GM23338 (cell line): ENCODE measurements around the gene LMAN1L. TPM values are rescaled to one million over a fixed set of nuclear protein-coding genes. Genes with fewer than 3 reads are reported as not detected.

Source experiments
- ATAC-seq: fragments of 200-7000 bp; cut with Tn5 transposase; 3 replicates; pipeline ENCODE4 v1.9.1; 2020
- DNase-seq: peaks from one replicate; pipeline ENCODE4 v3.0.0-alpha.2; 2015; ENCODE audit warnings: low spot score
- H2AFZ ChIP-seq: fragments of 200-600 bp; sonication (generic); 2 replicates; pipeline ENCODE4 v1.8.0; 2016; ENCODE audit warnings: antibody characterized with exemption, mild to moderate bottlenecking, moderate library complexity
- H3F3A ChIP-seq: fragments of 200-600 bp; sonication (generic); replicated peaks from 2 replicates; pipeline ENCODE4 v1.8.0; 2017; ENCODE audit warnings: antibody characterized with exemption, mixed run types, low read depth
- H3K27ac ChIP-seq: fragments of 200-600 bp; sonication (generic); 2 replicates; pipeline ENCODE4 v1.6.1; 2016; ENCODE audit warnings: low read depth
- H3K27me3 ChIP-seq: fragments of 200-600 bp; sonication (generic); 2 replicates; pipeline ENCODE4 v1.8.0; 2016; ENCODE audit warnings: mild to moderate bottlenecking, mixed run types, moderate library complexity; ENCODE audit not compliant: insufficient read depth
- H3K36me3 ChIP-seq: fragments of 200-600 bp; sonication (generic); 2 replicates; pipeline ENCODE4 v1.8.0; 2016; ENCODE audit warnings: mild to moderate bottlenecking; ENCODE audit not compliant: insufficient read depth
- H3K4me1 ChIP-seq: fragments of 200-600 bp; sonication (generic); 2 replicates; pipeline ENCODE4 v1.8.0; 2016; ENCODE audit warnings: mild to moderate bottlenecking, moderate library complexity; ENCODE audit not compliant: insufficient read depth
- H3K4me2 ChIP-seq: fragments of 200-600 bp; sonication (generic); 2 replicates; pipeline ENCODE4 v1.7.1; 2017; ENCODE audit warnings: mixed run types
- H3K4me3 ChIP-seq: fragments of 200-600 bp; sonication (generic); 2 replicates; pipeline ENCODE4 v1.6.1; 2016; ENCODE audit warnings: mixed run types
- H3K79me2 ChIP-seq: fragments of 200-600 bp; sonication (generic); replicated peaks from 2 replicates; pipeline ENCODE4 v1.8.0; 2017; ENCODE audit warnings: mild to moderate bottlenecking; ENCODE audit not compliant: insufficient read depth
- H3K9me2 ChIP-seq: fragments of 200-600 bp; sonication (generic); 2 replicates; pipeline ENCODE4 v1.8.0; 2017; ENCODE audit not compliant: insufficient read depth
- H4K20me1 ChIP-seq: fragments of 200-600 bp; sonication (generic); replicated peaks from 2 replicates; pipeline ENCODE4 v1.8.0; 2017; ENCODE audit warnings: mild to moderate bottlenecking; ENCODE audit not compliant: insufficient read depth
- H3K27ac Mint-ChIP-seq: 2 replicates; pipeline ENCODE4 v1.8.0; 2020; ENCODE audit warnings: inconsistent platforms, mild to moderate bottlenecking, moderate library complexity, mixed read lengths
- H3K27me3 Mint-ChIP-seq: 3 replicates; pipeline ENCODE4 v1.8.0; 2022; ENCODE audit warnings: low read depth, mild to moderate bottlenecking, moderate library complexity, mixed read lengths, inconsistent platforms; ENCODE audit not compliant: insufficient read depth, poor library complexity
- H3K36me3 Mint-ChIP-seq: 3 replicates; pipeline ENCODE4 v1.8.0; 2021; ENCODE audit warnings: low read depth, mild to moderate bottlenecking, inconsistent platforms, moderate library complexity, mixed read lengths
- H3K4me1 Mint-ChIP-seq: 3 replicates; pipeline ENCODE4 v1.8.0; 2020; ENCODE audit warnings: mild to moderate bottlenecking, inconsistent platforms, mixed read lengths
- H3K4me3 Mint-ChIP-seq: 3 replicates; pipeline ENCODE4 v1.8.0; 2021; ENCODE audit warnings: moderate library complexity, mild to moderate bottlenecking, inconsistent platforms, mixed read lengths
- H3K9me3 Mint-ChIP-seq: 3 replicates; pipeline ENCODE4 v1.8.0; 2020; ENCODE audit warnings: moderate library complexity, mild to moderate bottlenecking, inconsistent platforms, mixed read lengths
- CREB1 ChIP-seq: fragments of 250-450 bp; sonication (Bioruptor Pico); IDR thresholded peaks from 2 replicates; pipeline ENCODE4 v1.5.0; 2020; ENCODE audit warnings: low read depth, mild to moderate bottlenecking, moderate library complexity
- CTCF ChIP-seq, 2 experiments: fragments of 200-600 bp in 1 of 2; sonication (generic) in 1 of 2; conservative IDR thresholded peaks; 2 replicates each; pipeline versions ENCODE4 v1.5.1 to v1.6.1; 2016 to 2017; ENCODE audit warnings: antibody characterized with exemption in 2 of 2, low read depth in 2 of 2, mild to moderate bottlenecking in 2 of 2, moderate library complexity in 1 of 2
- ETS1 ChIP-seq: IDR thresholded peaks from 2 replicates; pipeline ENCODE4 v1.6.1; 2016; ENCODE audit warnings: antibody characterized with exemption
- EZH2 ChIP-seq: fragments of 200-600 bp; sonication (generic); IDR thresholded peaks from one replicate; pipeline ENCODE4 v1.8.0; 2017; ENCODE audit warnings: antibody characterized with exemption, mild to moderate bottlenecking, low read depth; ENCODE audit not compliant: unreplicated experiment
- EZH2phosphoT487 ChIP-seq: fragments of 200-600 bp; sonication (generic); IDR thresholded peaks from one replicate; pipeline ENCODE4 v1.8.1; 2018; ENCODE audit warnings: antibody characterized with exemption; ENCODE audit not compliant: unreplicated experiment
- JUNB ChIP-seq: IDR thresholded peaks from one replicate; pipeline ENCODE4 v1.6.1; 2016; ENCODE audit warnings: antibody characterized with exemption; ENCODE audit not compliant: unreplicated experiment
- NANOG ChIP-seq: IDR thresholded peaks from 2 replicates; pipeline ENCODE4 v1.6.1; 2016; ENCODE audit warnings: antibody characterized with exemption, borderline replicate concordance
- POLR2AphosphoS5 ChIP-seq: IDR thresholded peaks from 2 replicates; pipeline ENCODE4 v1.6.1; 2016; ENCODE audit warnings: antibody characterized with exemption, low read depth
- REST ChIP-seq: IDR thresholded peaks from one replicate; pipeline ENCODE4 v1.6.1; 2018; ENCODE audit warnings: antibody characterized with exemption; ENCODE audit not compliant: unreplicated experiment
- STAT1 ChIP-seq: IDR thresholded peaks from one replicate; pipeline ENCODE4 v1.6.1; 2016; ENCODE audit warnings: antibody characterized with exemption; ENCODE audit not compliant: unreplicated experiment
- ZNF114 ChIP-seq: fragments of 250-450 bp; sonication (Bioruptor Pico); IDR thresholded peaks from 2 replicates; pipeline ENCODE4 v1.5.0; 2020; ENCODE audit warnings: mild to moderate bottlenecking, moderate library complexity
- ZNF331 ChIP-seq: fragments of 250-450 bp; sonication (Bioruptor Pico); IDR thresholded peaks from 2 replicates; pipeline ENCODE4 v1.5.0; 2020; ENCODE audit warnings: low read depth, mild to moderate bottlenecking, moderate library complexity
- polyA plus RNA-seq: library from polyadenylated mRNA; unstranded; fragments of >200 nt; fragmentation: Nextera tagmentation; extraction: Ambion mirVana; gene quantifications from 2 replicates; pipeline ENCODE4 v1.2.1, GENCODE V29; 2016
- total RNA-seq: library from RNA; depleted of rRNA; stranded (reverse); fragments of >200 nt; shearing (Covaris generic); gene quantifications from 2 replicates; pipeline ENCODE4 v1.2.3, GENCODE V29; 2014

Gene LMAN1L
- total and polyA plus RNA-seq, 2 experiments from 2014 or later: not detected

GRCh38 chr15:74779162-74779648 lies 33.4 kb upstream of the LMAN1L start (continued):
- TF ChIP-seq CTCF (conservative IDR thresholded peaks at IDR 0.05; ENCODE audit: low read depth in 2 of 2) (no peak), CREB1 (CRISPR knock-in tag) (no peak), REST (no peak), ZNF114 (no peak), POLR2AphosphoS5 (no peak), EZH2phosphoT487 (no peak), NANOG (no peak), STAT1 (no peak), JUNB (no peak), ETS1 (no peak)

DNA sequence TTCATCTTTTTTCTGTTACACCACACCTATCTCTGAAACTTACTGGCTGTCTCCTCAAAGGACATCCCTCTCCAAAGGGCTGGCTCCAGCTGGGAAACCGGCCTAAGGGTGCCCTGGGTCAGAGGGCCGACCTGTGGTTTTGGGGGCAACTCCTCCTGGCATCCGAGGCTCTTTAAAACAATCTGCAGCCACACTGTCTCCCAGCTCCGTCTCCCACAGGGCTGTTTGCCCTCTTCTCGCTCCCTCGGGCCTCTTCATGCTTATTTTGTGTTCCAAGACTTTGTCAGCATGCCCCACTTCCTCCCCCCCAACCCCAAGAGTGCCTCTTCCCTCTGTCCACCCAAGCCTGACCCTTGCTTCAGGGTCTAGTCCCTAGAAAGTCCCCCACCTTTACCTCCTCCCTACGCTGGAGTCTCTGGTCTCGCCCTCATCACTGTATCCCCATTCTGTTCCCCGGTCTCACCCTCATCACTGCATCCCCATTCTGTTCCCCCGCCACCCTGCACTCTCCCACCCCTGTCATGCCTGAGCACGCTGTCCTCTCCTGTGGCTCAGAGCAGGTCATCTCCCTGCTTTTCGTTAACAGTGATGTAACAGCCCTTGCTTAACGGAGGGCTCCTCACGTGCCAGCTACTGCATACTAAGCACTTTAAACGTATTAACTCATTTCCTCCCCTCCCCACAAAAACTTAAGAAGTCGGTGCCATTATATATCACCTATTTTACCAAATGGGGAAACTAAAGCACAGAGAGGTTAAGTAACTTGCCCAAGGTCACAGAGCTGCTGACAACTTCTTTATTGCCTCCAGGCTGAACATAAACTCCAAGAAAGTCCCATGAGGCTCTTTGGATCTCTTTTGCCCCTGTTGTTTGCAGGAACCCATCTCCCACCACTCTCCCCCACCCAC lies 31.9 kb upstream of the LMAN1L start:
- peak overlapping the region; percentile 99 for H3K4me2 ChIP-seq
- peaks cover 5% of the 10 kb centered on the region for H3K79me2 ChIP-seq
- peaks cover 10% of the 10 kb centered on the region; the same call in 1 of the 2 replicates for H4K20me1 ChIP-seq
- no peaks in the 10 kb centered on the region for H3K36me3 ChIP-seq
- no peaks in the 10 kb centered on the region for H3K9me2 ChIP-seq
- H3K4me3 Mint-ChIP-seq: peak overlapping the region; percentile 77
- H3K27ac Mint-ChIP-seq: no peak overlapping the region
- no peak overlapping the region for H3K27ac ChIP-seq
- DNase-seq (no peak), ATAC-seq (no peak)
- peaks cover 41% of the 10 kb centered on the region for H3K4me1 Mint-ChIP-seq
- peaks cover 26% of the 10 kb centered on the region for H3K27me3 Mint-ChIP-seq
- H3K27me3 ChIP-seq: peaks cover 19% of the 10 kb centered on the region
- H2AFZ ChIP-seq: peak overlapping the region; percentile 97
- peak overlapping the region; percentile 79 for H3K4me3 ChIP-seq
- H3K9me3 Mint-ChIP-seq: no peaks in the 10 kb centered on the region
- no peaks in the 10 kb centered on the region for H3K36me3 Mint-ChIP-seq
- H3K4me1 ChIP-seq: peaks cover 15% of the 10 kb centered on the region
- no peaks in the 10 kb centered on the region for H3F3A ChIP-seq
- TF ChIP-seq EZH2: no peak
- TF ChIP-seq ZNF331: no peak
- no peak for TF ChIP-seq CREB1 (CRISPR knock-in tag)
- no peak for TF ChIP-seq EZH2phosphoT487
- TF ChIP-seq JUNB: no peak
- TF ChIP-seq ETS1: no peak
- TF ChIP-seq ZNF114: no peak
- no peak for TF ChIP-seq STAT1
